ENCODE results near the gene THADA. TPM values are rescaled to one million over a fixed set of nuclear protein-coding genes. Genes with fewer than 3 reads are reported as not detected.

THADA gene
- total RNA-seq, 1 donor from 2014 or later, result 32.6 TPM

- FAIRE-seq (no peak), DNase-seq (ENCODE audit: low spot score in 2 of 2) (peak in 1 of 2 donors; percentile 19)
Measured at GRCh38 chr2:43269706-43270105, 326.1 kb downstream of the THADA start.

GRCh38 chr2:43269074-43269572, 326.7 kb downstream of the THADA start:
- peak in 1 of 2 donors; percentile 37 for DNase-seq (ENCODE audit: low spot score in 2 of 2)
- FAIRE-seq, result no peak

GRCh38 chr2:43268066-43268953, 327.5 kb downstream of the THADA start:
- FAIRE-seq, result no peak
- no peak for DNase-seq (ENCODE audit: low spot score in 2 of 2)

- FAIRE-seq, result no peak
- DNase-seq (ENCODE audit: low spot score in 2 of 2), result no peak
Measured at GRCh38 chr2:43267381-43267780, 328.5 kb downstream of the THADA start.

GRCh38 chr2:43266711-43267111, 329.1 kb downstream of the THADA start:
- no peak for DNase-seq (ENCODE audit: low spot score in 2 of 2)
- FAIRE-seq, result no peak

- DNase-seq (ENCODE audit: low spot score in 2 of 2) (no peak), FAIRE-seq (no peak)
Measured at GRCh38 chr2:43265421-43265820, 330.4 kb downstream of the THADA start.

GRCh38 chr2:43265001-43265400, 330.8 kb downstream of the THADA start:
- DNase-seq (ENCODE audit: low spot score in 2 of 2) (no peak), FAIRE-seq (no peak)

- DNase-seq (ENCODE audit: low spot score in 2 of 2), result no peak
- no peak for FAIRE-seq
Measured at GRCh38 chr2:43262951-43263350, 332.9 kb downstream of the THADA start.

GRCh38 chr2:43262239-43262638, 333.6 kb downstream of the THADA start:
- DNase-seq (ENCODE audit: low spot score in 2 of 2), result no peak

GRCh38 chr2:43259512-43259911, 336.3 kb downstream of the THADA start:
- FAIRE-seq, result no peak

More at GRCh38 chr2:43262239-43262638, 333.6 kb downstream of the THADA start:
- FAIRE-seq, result no peak

GRCh38 chr2:43258547-43259156, 337.2 kb downstream of the THADA start:
- DNase-seq (ENCODE audit: low spot score in 2 of 2), result no peak
- FAIRE-seq, result no peak

More at GRCh38 chr2:43259512-43259911, 336.3 kb downstream of the THADA start:
- DNase-seq (ENCODE audit: low spot score in 2 of 2), result no peak

GRCh38 chr2:43255296-43255910, 340.4 kb downstream of the THADA start:
- DNase-seq (ENCODE audit: low spot score in 2 of 2) (no peak), FAIRE-seq (no peak)

- FAIRE-seq, result no peak
- DNase-seq (ENCODE audit: low spot score in 2 of 2), result no peak
Measured at GRCh38 chr2:43254331-43254730, 341.5 kb downstream of the THADA start.

- FAIRE-seq (no peak), DNase-seq (ENCODE audit: low spot score in 2 of 2) (no peak)
Measured at GRCh38 chr2:43251171-43251731, 344.6 kb downstream of the THADA start.

- FAIRE-seq, result no peak
- no peak for DNase-seq (ENCODE audit: low spot score in 2 of 2)
Measured at GRCh38 chr2:43250015-43250414, 345.8 kb downstream of the THADA start.

GRCh38 chr2:43248621-43249020, 347.2 kb downstream of the THADA start:
- DNase-seq (ENCODE audit: low spot score in 2 of 2) (no peak), FAIRE-seq (no peak)

GRCh38 chr2:43246641-43247040, 349.2 kb downstream of the THADA start:
- no peak for FAIRE-seq

GRCh38 chr2:43241558-43241957, 354.3 kb downstream of the THADA start:
- no peak for FAIRE-seq
- DNase-seq (ENCODE audit: low spot score in 2 of 2), result no peak

More at GRCh38 chr2:43246641-43247040, 349.2 kb downstream of the THADA start:
- DNase-seq (ENCODE audit: low spot score in 2 of 2), result no peak

- no peak for FAIRE-seq
Measured at GRCh38 chr2:43240766-43241150, 355.1 kb downstream of the THADA start.

GRCh38 chr2:43239981-43240765, 355.7 kb downstream of the THADA start:
- DNase-seq (ENCODE audit: low spot score in 2 of 2) (no peak), FAIRE-seq (no peak)

More at GRCh38 chr2:43240766-43241150, 355.1 kb downstream of the THADA start:
- no peak for DNase-seq (ENCODE audit: low spot score in 2 of 2)
